D721Med (cell line): ENCODE measurements around the gene ARG2.
"Not testable (repeated sequence)": the region's sequence is repeated elsewhere in the genome, so short reads cannot be mapped to it uniquely, and the experiment has no call there.

Source experiments
- DNase-seq: peaks from one replicate; pipeline ENCODE4 v3.0.0; 2011; ENCODE audit warnings: low spot score; ENCODE audit not compliant: insufficient read length
- FAIRE-seq: peaks from 2 replicates; lab custom pipeline; 2011; peaks lifted over from hg19 to GRCh38; lab: Jason Lieb, UNC
- CTCF ChIP-seq: IDR thresholded peaks from 2 replicates; pipeline ENCODE4 v1.5.1; 2012; ENCODE audit warnings: mild to moderate bottlenecking, control low read depth; ENCODE audit not compliant: insufficient read depth; ENCODE audit errors: missing control alignments

The ARG2 gene

GRCh38 chr14:67607646-67608045 is 12.1 kb upstream of the ARG2 start:
- no peak for FAIRE-seq
- no peak for TF ChIP-seq CTCF
- DNase-seq = no peak

- no peak for TF ChIP-seq CTCF
- no peak for FAIRE-seq
These were observed 9.9 kb upstream of the ARG2 start for GRCh38 chr14:67609642-67610310.

GRCh38 chr14:67610491-67610890 is 9.2 kb upstream of the ARG2 start:
- no peak for DNase-seq
- no peak for TF ChIP-seq CTCF
- no peak for FAIRE-seq

More at GRCh38 chr14:67609642-67610310, 9.9 kb upstream of the ARG2 start:
- no peak for DNase-seq

- no peak for FAIRE-seq
- no peak for DNase-seq
- TF ChIP-seq CTCF = peak; percentile 70
These were observed 1.1 kb upstream of the ARG2 start for GRCh38 chr14:67618617-67619063.

GRCh38 chr14:67620217-67620785 is 581 bp downstream of the ARG2 start:
- no peak for DNase-seq
- TF ChIP-seq CTCF = no peak
- no peak for FAIRE-seq

GRCh38 chr14:67622675-67623074 is 3.0 kb downstream of the ARG2 start:
- TF ChIP-seq CTCF = no peak
- FAIRE-seq (no peak), DNase-seq (no peak)

- no peak for FAIRE-seq
- no peak for TF ChIP-seq CTCF
- no peak for DNase-seq
These were observed 3.4 kb downstream of the ARG2 start for GRCh38 chr14:67623114-67623513.

- not testable (repeated sequence) for DNase-seq, FAIRE-seq
These were observed 6.4 kb downstream of the ARG2 start for GRCh38 chr14:67626131-67626530.
